HEK293T (cell line): ENCODE results near the gene MCF2L.

Experiments used
- FOXA1 ChIP-seq: fragments of 450-650 bp; IDR thresholded peaks from 2 replicates; pipeline ENCODE4 v1.6.1; 2016; ENCODE audit warnings: mild to moderate bottlenecking
- FOXM1 ChIP-seq: fragments of 450-650 bp; IDR thresholded peaks from 2 replicates; pipeline ENCODE4 v1.6.1; 2017; ENCODE audit warnings: mild to moderate bottlenecking, borderline replicate concordance
- PKNOX1 ChIP-seq: fragments of 450-650 bp; IDR thresholded peaks from 2 replicates; pipeline ENCODE4 v1.6.1; 2016

GRCh38 chr13:112973577-112973951 is 4.5 kb downstream of the MCF2L start:
- TF ChIP-seq FOXA1 (no peak), PKNOX1 (no peak), FOXM1 (no peak)
